HUES64 (cell line): ENCODE results near the gene SH2D1B.
"Not testable (repeated sequence)": the region's sequence is repeated elsewhere in the genome, so short reads cannot be mapped to it uniquely, and the experiment has no call there.

Source experiments
- H3K27ac ChIP-seq: 2 replicates; pipeline ENCODE4 v1.7.0; 2013; ENCODE audit warnings: low read depth, low read length, inconsistent platforms
- H3K27me3 ChIP-seq: 2 replicates; pipeline ENCODE4 v1.6.1; 2013; ENCODE audit warnings: mild to moderate bottlenecking, low read length; ENCODE audit not compliant: insufficient read depth
- H3K36me3 ChIP-seq: 2 replicates; pipeline ENCODE4 v1.6.1; 2013; ENCODE audit warnings: mild to moderate bottlenecking, low read length; ENCODE audit not compliant: insufficient read depth
- H3K4me1 ChIP-seq: 2 replicates; pipeline ENCODE4 v1.6.1; 2013; ENCODE audit warnings: mild to moderate bottlenecking, low read length, moderate library complexity; ENCODE audit not compliant: insufficient read depth
- H3K4me3 ChIP-seq: 2 replicates; pipeline ENCODE4 v1.5.1; 2013; ENCODE audit warnings: mild to moderate bottlenecking, low read length, moderate library complexity
- H3K9ac ChIP-seq: 2 replicates; pipeline ENCODE4 v1.6.1; 2013; ENCODE audit warnings: mild to moderate bottlenecking, low read depth, low read length
- H3K9me3 ChIP-seq: 2 replicates; pipeline ENCODE4 v1.6.1; 2013; ENCODE audit warnings: low read depth, low read length; ENCODE audit not compliant: insufficient read depth
- WGBS: fragments of 150-250, 120-280 bp; methylation state at CpG from one replicate; pipeline ENCODE4 v1.1.7; 2013; ENCODE audit warnings: missing lambda C conversion rate; 5-methylcytosine and 5-hydroxymethylcytosine counted together

SH2D1B gene

GRCh38 chr1:162360237-162360873 lies 51.6 kb downstream of the SH2D1B start:
- Histone ChIP-seq H3K9ac (no peak overlapping the region), H3K27me3 (no peaks in the 10 kb centered on the region), H3K4me1 (no peaks in the 10 kb centered on the region), H3K36me3 (peaks cover 12% of the 10 kb centered on the region; the same call in 1 of the 2 replicates), H3K27ac (no peak overlapping the region), H3K9me3 (no peaks in the 10 kb centered on the region), H3K4me3 (no peak overlapping the region)
- WGBS = 95% methylated on average over 10 of the region's 10 CpGs

GRCh38 chr1:162359523-162360236 lies 52.3 kb downstream of the SH2D1B start:
- no peaks in the 10 kb centered on the region for H3K4me1 ChIP-seq
- no peak overlapping the region for H3K9ac ChIP-seq
- no peak overlapping the region for H3K27ac ChIP-seq
- H3K27me3 ChIP-seq = no peaks in the 10 kb centered on the region
- no peak overlapping the region for H3K4me3 ChIP-seq
- peaks cover 11% of the 10 kb centered on the region; the same call in 1 of the 2 replicates for H3K36me3 ChIP-seq
- H3K9me3 ChIP-seq = no peaks in the 10 kb centered on the region
- WGBS = 85% methylated on average over 10 of the region's 10 CpGs

- no peak overlapping the region for H3K4me3 ChIP-seq
- no peak overlapping the region for H3K27ac ChIP-seq
- no peak overlapping the region for H3K9ac ChIP-seq
- peaks cover 11% of the 10 kb centered on the region; the same call in 1 of the 2 replicates for H3K36me3 ChIP-seq
- H3K27me3 ChIP-seq = no peaks in the 10 kb centered on the region
- 93% methylated on average over 1 of the region's 1 CpG for WGBS
- peaks cover under 1% of the 10 kb centered on the region for H3K4me1 ChIP-seq
- no peaks in the 10 kb centered on the region for H3K9me3 ChIP-seq
These were observed 53.0 kb downstream of the SH2D1B start for GRCh38 chr1:162358928-162359327.

- Histone ChIP-seq H3K9ac (no peak overlapping the region), H3K9me3 (no peaks in the 10 kb centered on the region), H3K27ac (no peak overlapping the region), H3K36me3 (peaks cover 11% of the 10 kb centered on the region; the same call in 1 of the 2 replicates), H3K4me3 (no peak overlapping the region), H3K27me3 (no peaks in the 10 kb centered on the region), H3K4me1 (peaks cover 11% of the 10 kb centered on the region)
- WGBS = 68% methylated on average over 4 of the region's 5 CpGs
These were observed 54.2 kb downstream of the SH2D1B start for GRCh38 chr1:162357681-162358266.

- Histone ChIP-seq H3K4me3 (no peak overlapping the region), H3K4me1 (peaks cover 19% of the 10 kb centered on the region), H3K27me3 (no peaks in the 10 kb centered on the region), H3K9me3 (no peaks in the 10 kb centered on the region), H3K27ac (no peak overlapping the region), H3K36me3 (0 out of 2 replicates have a peak, but pooled peaks cover 6% of the 10 kb centered on the region), H3K9ac (no peak overlapping the region)
- 80% methylated on average over 5 of the region's 5 CpGs for WGBS
These were observed 58.2 kb downstream of the SH2D1B start for GRCh38 chr1:162353702-162354101.

- 85% methylated on average over 9 of the region's 9 CpGs for WGBS
- H3K4me3 ChIP-seq = no peak overlapping the region
- H3K4me1 ChIP-seq = peaks cover 19% of the 10 kb centered on the region
- 0 out of 2 replicates have a peak, but pooled peaks cover 6% of the 10 kb centered on the region for H3K36me3 ChIP-seq
- H3K9me3 ChIP-seq = no peaks in the 10 kb centered on the region
- H3K27me3 ChIP-seq = no peaks in the 10 kb centered on the region
- no peak overlapping the region; the same call in 1 of the 2 replicates for H3K27ac ChIP-seq
- no peak overlapping the region for H3K9ac ChIP-seq
These were observed 58.9 kb downstream of the SH2D1B start for GRCh38 chr1:162353078-162353477.

- H3K27ac ChIP-seq = not testable (repeated sequence)
- WGBS = 96% methylated on average over 3 of the region's 4 CpGs
These were observed 60.1 kb downstream of the SH2D1B start for GRCh38 chr1:162351874-162352273.

GRCh38 chr1:162351246-162351842 lies 60.6 kb downstream of the SH2D1B start:
- H3K4me3 ChIP-seq = no peak overlapping the region
- no peak overlapping the region for H3K27ac ChIP-seq
- H3K4me1 ChIP-seq = peaks cover 19% of the 10 kb centered on the region
- WGBS = 92% methylated on average over 6 of the region's 6 CpGs
- no peaks in the 10 kb centered on the region for H3K9me3 ChIP-seq
- no peak overlapping the region for H3K9ac ChIP-seq
- no peaks in the 10 kb centered on the region for H3K27me3 ChIP-seq
- H3K36me3 ChIP-seq = 0 out of 2 replicates have a peak, but pooled peaks cover 6% of the 10 kb centered on the region

More at GRCh38 chr1:162351874-162352273, 60.1 kb downstream of the SH2D1B start:
- peaks cover 19% of the 10 kb centered on the region for H3K4me1 ChIP-seq
- H3K9ac ChIP-seq, H3K9me3 ChIP-seq, H3K4me3 ChIP-seq, H3K27me3 ChIP-seq, H3K36me3 ChIP-seq: not testable (repeated sequence)

- H3K27ac ChIP-seq = no peak overlapping the region
- 79% methylated on average over 11 of the region's 11 CpGs for WGBS
These were observed 62.2 kb downstream of the SH2D1B start for GRCh38 chr1:162349635-162350330.

GRCh38 chr1:162347281-162347680 lies 64.7 kb downstream of the SH2D1B start:
- H3K27ac ChIP-seq = no peak overlapping the region
- H3K27me3 ChIP-seq = no peaks in the 10 kb centered on the region
- no peaks in the 10 kb centered on the region for H3K9me3 ChIP-seq
- H3K9ac ChIP-seq = no peak overlapping the region
- H3K36me3 ChIP-seq = peaks cover 6% of the 10 kb centered on the region; the same call in 1 of the 2 replicates
- 67% methylated on average over 3 of the region's 3 CpGs for WGBS
- no peak overlapping the region for H3K4me3 ChIP-seq
- H3K4me1 ChIP-seq = peaks cover 8% of the 10 kb centered on the region; the same call in 1 of the 2 replicates

More at GRCh38 chr1:162349635-162350330, 62.2 kb downstream of the SH2D1B start:
- H3K9me3 ChIP-seq = no peaks in the 10 kb centered on the region
- H3K9ac ChIP-seq = no peak overlapping the region
- H3K36me3 ChIP-seq = peaks cover 4% of the 10 kb centered on the region; the same call in 1 of the 2 replicates
- H3K27me3 ChIP-seq = no peaks in the 10 kb centered on the region
- H3K4me3 ChIP-seq = no peak overlapping the region
- H3K4me1 ChIP-seq = peaks cover 19% of the 10 kb centered on the region
